Measurements from ENCODE around the gene ZDHHC20. TPM values are rescaled to one million over a fixed set of nuclear protein-coding genes. Genes with fewer than 3 reads are reported as not detected.

Gene ZDHHC20
- total RNA-seq, 1 experiment from 2014 or later, result 110 TPM

DNA sequence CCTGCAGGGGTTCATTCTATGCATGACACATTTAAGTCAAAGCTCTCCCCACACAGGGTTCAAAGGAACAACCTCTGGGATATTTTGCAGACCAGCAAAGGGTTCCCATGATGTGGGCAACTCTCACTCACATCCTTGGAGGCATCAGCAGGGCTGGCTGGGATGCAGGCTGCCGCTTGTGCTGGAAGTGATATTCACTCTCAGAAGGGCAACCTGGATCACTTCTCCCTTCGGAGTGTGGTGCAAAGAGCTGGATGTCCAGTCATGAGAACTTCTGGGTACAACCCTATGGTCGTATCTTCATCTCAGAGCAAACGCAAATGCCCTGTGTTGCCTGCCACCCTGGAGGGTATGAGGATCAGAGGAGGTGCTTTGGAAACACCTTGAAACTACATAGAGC, 98.6 kb downstream of the ZDHHC20 start:
- no peak overlapping the region for H3K4me2 ChIP-seq (ENCODE audit: low read length)
- TF ChIP-seq, protein P1, sequence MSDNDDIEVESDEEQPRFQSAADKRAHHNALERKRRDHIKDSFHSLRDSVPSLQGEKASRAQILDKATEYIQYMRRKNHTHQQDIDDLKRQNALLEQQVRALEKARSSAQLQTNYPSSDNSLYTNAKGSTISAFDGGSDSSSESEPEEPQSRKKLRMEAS (IDR thresholded peaks at IDR 0.05), result no peak
- TF ChIP-seq, protein P2, sequence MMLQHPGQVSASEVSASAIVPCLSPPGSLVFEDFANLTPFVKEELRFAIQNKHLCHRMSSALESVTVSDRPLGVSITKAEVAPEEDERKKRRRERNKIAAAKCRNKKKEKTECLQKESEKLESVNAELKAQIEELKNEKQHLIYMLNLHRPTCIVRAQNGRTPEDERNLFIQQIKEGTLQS (IDR thresholded peaks at IDR 0.05), result no peak
- no peak for TF ChIP-seq ELF1 (IDR thresholded peaks at IDR 0.05; ENCODE audit: borderline replicate concordance, low read depth)
- TF ChIP-seq RAD21 (IDR thresholded peaks at IDR 0.05; ENCODE audit: low read depth), result no peak
- no peak for TF ChIP-seq SP1 (IDR thresholded peaks at IDR 0.05; ENCODE audit: low read depth)
- TF ChIP-seq, protein P3, sequence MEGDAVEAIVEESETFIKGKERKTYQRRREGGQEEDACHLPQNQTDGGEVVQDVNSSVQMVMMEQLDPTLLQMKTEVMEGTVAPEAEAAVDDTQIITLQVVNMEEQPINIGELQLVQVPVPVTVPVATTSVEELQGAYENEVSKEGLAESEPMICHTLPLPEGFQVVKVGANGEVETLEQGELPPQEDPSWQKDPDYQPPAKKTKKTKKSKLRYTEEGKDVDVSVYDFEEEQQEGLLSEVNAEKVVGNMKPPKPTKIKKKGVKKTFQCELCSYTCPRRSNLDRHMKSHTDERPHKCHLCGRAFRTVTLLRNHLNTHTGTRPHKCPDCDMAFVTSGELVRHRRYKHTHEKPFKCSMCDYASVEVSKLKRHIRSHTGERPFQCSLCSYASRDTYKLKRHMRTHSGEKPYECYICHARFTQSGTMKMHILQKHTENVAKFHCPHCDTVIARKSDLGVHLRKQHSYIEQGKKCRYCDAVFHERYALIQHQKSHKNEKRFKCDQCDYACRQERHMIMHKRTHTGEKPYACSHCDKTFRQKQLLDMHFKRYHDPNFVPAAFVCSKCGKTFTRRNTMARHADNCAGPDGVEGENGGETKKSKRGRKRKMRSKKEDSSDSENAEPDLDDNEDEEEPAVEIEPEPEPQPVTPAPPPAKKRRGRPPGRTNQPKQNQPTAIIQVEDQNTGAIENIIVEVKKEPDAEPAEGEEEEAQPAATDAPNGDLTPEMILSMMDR (IDR thresholded peaks at IDR 0.05 in 2 of 3, conservative IDR thresholded peaks at IDR 0.05 in 1 of 3; ENCODE audit: borderline replicate concordance in 1 of 3, insufficient read depth in 1 of 3, low read depth in 2 of 3, low read length in 2 of 3), result no peak
- no peak for TF ChIP-seq ZFX (IDR thresholded peaks at IDR 0.05)
- TF ChIP-seq POLR2A (IDR thresholded peaks at IDR 0.05; ENCODE audit: borderline replicate concordance, extremely low read depth, insufficient read depth, insufficient read length), result no peak
- no peak for TF ChIP-seq TCF7L2 (IDR thresholded peaks at IDR 0.05; ENCODE audit: borderline replicate concordance, extremely low read depth, insufficient read depth, insufficient read length)
- TF ChIP-seq, protein P4, sequence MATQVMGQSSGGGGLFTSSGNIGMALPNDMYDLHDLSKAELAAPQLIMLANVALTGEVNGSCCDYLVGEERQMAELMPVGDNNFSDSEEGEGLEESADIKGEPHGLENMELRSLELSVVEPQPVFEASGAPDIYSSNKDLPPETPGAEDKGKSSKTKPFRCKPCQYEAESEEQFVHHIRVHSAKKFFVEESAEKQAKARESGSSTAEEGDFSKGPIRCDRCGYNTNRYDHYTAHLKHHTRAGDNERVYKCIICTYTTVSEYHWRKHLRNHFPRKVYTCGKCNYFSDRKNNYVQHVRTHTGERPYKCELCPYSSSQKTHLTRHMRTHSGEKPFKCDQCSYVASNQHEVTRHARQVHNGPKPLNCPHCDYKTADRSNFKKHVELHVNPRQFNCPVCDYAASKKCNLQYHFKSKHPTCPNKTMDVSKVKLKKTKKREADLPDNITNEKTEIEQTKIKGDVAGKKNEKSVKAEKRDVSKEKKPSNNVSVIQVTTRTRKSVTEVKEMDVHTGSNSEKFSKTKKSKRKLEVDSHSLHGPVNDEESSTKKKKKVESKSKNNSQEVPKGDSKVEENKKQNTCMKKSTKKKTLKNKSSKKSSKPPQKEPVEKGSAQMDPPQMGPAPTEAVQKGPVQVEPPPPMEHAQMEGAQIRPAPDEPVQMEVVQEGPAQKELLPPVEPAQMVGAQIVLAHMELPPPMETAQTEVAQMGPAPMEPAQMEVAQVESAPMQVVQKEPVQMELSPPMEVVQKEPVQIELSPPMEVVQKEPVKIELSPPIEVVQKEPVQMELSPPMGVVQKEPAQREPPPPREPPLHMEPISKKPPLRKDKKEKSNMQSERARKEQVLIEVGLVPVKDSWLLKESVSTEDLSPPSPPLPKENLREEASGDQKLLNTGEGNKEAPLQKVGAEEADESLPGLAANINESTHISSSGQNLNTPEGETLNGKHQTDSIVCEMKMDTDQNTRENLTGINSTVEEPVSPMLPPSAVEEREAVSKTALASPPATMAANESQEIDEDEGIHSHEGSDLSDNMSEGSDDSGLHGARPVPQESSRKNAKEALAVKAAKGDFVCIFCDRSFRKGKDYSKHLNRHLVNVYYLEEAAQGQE (IDR thresholded peaks at IDR 0.05; ENCODE audit: low read depth), result no peak
- TF ChIP-seq EGR1 (IDR thresholded peaks at IDR 0.05; ENCODE audit: low read depth), result no peak
- no peak overlapping the region for H2AFZ ChIP-seq (ENCODE audit: low read depth, low read length, poor library complexity, severe bottlenecking)
- no peak overlapping the region for H3K4me3 ChIP-seq (replicated peaks in 1 of 2; ENCODE audit: low read depth in 1 of 2, low read length in 2 of 2)
- no peaks in the 10 kb centered on the region for H3K36me3 ChIP-seq (ENCODE audit: control insufficient read depth in 1 of 2, insufficient read depth in 2 of 2, low read length in 2 of 2)
- H3K9me3 ChIP-seq (ENCODE audit: control insufficient read depth in 1 of 2, insufficient read depth in 1 of 2, low read depth in 1 of 2, low read length in 2 of 2), result no peaks in the 10 kb centered on the region; a peak in 2 of 4 replicates
- no peaks in the 10 kb centered on the region for H3K27me3 ChIP-seq (ENCODE audit: insufficient read depth, low read length)
- no TSS peak for BruUV-seq (replicated peaks)
- ATAC-seq (no peak), DNase-seq (ENCODE audit: low read depth, low spot score) (no peak)
- H3K9ac ChIP-seq (ENCODE audit: low read length), result no peak overlapping the region
- H3K79me2 ChIP-seq (ENCODE audit: insufficient read depth, low read length), result no peaks in the 10 kb centered on the region
- intact Hi-C loops (cut with micrococcal nuclease), result no loop called here
- H3K9me2 ChIP-seq (ENCODE audit: insufficient read depth), result no peaks in the 10 kb centered on the region
- H4K20me1 ChIP-seq (ENCODE audit: insufficient read depth), result no peaks in the 10 kb centered on the region
- RAD21 ChIA-PET (ENCODE audit: low non-redundant PET in 1 of 2, low total read pairs in 2 of 2, uncharacterized antibody in 2 of 2, unreplicated experiment in 2 of 2), result no interaction called here
- no peaks in the 10 kb centered on the region for H3K4me1 ChIP-seq (ENCODE audit: control insufficient read depth in 1 of 2, insufficient read depth in 2 of 2, low read length in 2 of 2)
- POLR2A ChIA-PET, result no interaction called here
- CTCF ChIA-PET, result no interaction called here
- H3K27ac ChIP-seq (ENCODE audit: low read depth, low read length), result no peak overlapping the region
